Brain microvascular endothelial cell (primary cell): ENCODE results near the gene RUNX1.

ENCODE experiments used
- DNase-seq: peaks from one replicate; pipeline ENCODE4 v3.0.0-alpha.2; 2020
- H3K27ac ChIP-seq: fragments of 250-450 bp; sonication (Bioruptor Pico); 2 replicates; pipeline ENCODE4 v1.5.1; 2020; ENCODE audit warnings: mild to moderate bottlenecking, moderate library complexity
- H3K27me3 ChIP-seq: fragments of 250-450 bp; sonication (Bioruptor Pico); replicated peaks from 2 replicates; pipeline ENCODE4 v1.5.1; 2020; ENCODE audit warnings: mild to moderate bottlenecking
- H3K36me3 ChIP-seq: fragments of 250-450 bp; sonication (Bioruptor Pico); replicated peaks from 2 replicates; pipeline ENCODE4 v1.5.1; 2020; ENCODE audit warnings: mild to moderate bottlenecking
- H3K4me3 ChIP-seq: 2 replicates; pipeline ENCODE4 v1.5.1; 2011; ENCODE audit warnings: low read depth, mild to moderate bottlenecking, control low read depth, low read length, moderate library complexity
- in situ Hi-C: cut with HindIII; loops from 2 replicates; pipeline ENCODE4 v1.10.0; 2017; ENCODE audit warnings: low sequenced_read_pairs, low pct_ligation_motif_present
- TF ChIP-seq, protein P1 (sequence below): IDR thresholded peaks from 2 replicates; pipeline ENCODE4 v1.5.1; 2011; ENCODE audit warnings: low read depth, mild to moderate bottlenecking, moderate library complexity, low read length, control low read depth, inconsistent platforms; ENCODE audit errors: missing control alignments

Gene RUNX1

DNA sequence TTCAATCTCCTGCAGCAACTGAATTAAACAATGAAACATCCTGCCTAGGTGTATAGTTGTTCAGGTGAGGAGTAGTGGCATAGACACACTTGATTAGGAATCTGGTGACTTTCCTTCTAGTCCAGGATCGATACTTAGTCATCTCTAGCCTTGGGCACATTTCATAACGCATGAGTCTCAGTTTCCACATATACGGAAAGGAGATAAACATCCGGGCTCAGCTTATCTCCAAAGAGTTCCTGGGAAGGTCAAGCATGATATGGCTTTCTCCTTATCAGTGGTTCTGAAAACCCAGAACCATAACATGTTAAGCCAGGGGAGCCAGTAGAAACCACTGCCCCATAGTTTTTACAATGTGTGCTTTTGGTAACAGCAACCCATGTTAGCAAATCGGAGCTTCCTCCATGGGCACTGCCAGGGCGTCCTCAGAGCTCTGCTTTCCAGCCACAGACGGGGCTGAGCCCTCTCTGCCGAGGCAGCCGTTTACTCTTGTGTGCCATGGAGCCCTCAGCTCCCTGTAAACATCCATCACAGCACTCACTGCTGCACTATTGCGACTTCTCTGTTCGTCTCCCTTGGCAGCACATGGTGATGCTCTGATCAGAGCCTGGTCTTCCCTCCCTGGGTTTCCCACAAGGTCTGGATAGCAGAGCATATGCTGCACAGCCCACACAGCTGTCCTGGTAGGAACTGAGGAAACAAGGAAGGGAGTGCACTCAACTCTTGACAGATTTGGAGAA is 34.6 kb downstream of the RUNX1 start:
- Histone ChIP-seq H3K27ac (no peak overlapping the region), H3K4me3 (no peak overlapping the region), H3K36me3 (no peaks in the 10 kb centered on the region), H3K27me3 (no peaks in the 10 kb centered on the region)
- in situ Hi-C loops, result no loop called here
- TF ChIP-seq, protein P1, sequence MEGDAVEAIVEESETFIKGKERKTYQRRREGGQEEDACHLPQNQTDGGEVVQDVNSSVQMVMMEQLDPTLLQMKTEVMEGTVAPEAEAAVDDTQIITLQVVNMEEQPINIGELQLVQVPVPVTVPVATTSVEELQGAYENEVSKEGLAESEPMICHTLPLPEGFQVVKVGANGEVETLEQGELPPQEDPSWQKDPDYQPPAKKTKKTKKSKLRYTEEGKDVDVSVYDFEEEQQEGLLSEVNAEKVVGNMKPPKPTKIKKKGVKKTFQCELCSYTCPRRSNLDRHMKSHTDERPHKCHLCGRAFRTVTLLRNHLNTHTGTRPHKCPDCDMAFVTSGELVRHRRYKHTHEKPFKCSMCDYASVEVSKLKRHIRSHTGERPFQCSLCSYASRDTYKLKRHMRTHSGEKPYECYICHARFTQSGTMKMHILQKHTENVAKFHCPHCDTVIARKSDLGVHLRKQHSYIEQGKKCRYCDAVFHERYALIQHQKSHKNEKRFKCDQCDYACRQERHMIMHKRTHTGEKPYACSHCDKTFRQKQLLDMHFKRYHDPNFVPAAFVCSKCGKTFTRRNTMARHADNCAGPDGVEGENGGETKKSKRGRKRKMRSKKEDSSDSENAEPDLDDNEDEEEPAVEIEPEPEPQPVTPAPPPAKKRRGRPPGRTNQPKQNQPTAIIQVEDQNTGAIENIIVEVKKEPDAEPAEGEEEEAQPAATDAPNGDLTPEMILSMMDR, result no peak
- no peak for DNase-seq

DNA sequence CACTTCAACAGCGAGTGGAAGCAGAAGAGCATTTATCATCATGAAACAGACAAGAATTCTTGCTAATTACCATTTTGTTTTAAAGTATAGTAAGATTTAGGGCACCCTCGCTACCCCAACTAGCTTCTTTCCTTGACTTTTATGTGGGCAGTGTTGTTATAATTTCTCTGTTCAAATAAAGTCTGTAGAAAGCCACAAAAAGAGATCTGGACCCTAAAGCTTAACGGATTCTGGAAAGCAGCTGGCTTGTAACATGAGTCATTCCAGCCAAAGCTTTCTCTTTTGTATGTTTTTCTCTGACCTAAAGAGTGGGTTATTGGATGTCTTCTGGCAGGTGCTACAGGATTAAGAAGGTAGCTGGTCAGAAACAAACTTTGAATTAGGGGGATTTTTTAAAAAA is 37.4 kb downstream of the RUNX1 start:
- no peak overlapping the region for H3K4me3 ChIP-seq
- H3K27me3 ChIP-seq, result no peaks in the 10 kb centered on the region
- no peak overlapping the region for H3K27ac ChIP-seq
- DNase-seq, result no peak
- TF ChIP-seq, protein P1, result no peak
- in situ Hi-C loops, result no loop called here
- H3K36me3 ChIP-seq, result no peaks in the 10 kb centered on the region

DNA sequence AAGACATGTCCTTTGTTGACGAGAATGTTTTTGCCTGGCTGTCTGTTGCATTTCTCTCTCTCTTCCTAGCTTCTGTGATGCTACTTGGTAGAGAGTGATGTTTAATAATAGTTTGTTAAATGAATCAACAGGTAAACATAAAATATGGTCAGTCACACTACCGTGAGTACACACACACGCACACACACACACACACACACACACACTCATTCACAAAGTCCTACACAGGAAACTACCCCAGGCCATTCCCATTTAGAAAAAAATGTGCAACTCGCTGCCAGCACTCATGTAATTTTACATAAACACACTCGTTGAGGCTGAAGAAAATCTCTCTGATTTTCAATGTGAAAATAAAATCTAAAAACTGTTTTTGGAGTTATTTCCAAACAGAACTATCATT is 38.7 kb downstream of the RUNX1 start:
- Histone ChIP-seq H3K27me3 (no peaks in the 10 kb centered on the region), H3K4me3 (no peak overlapping the region), H3K27ac (no peak overlapping the region), H3K36me3 (no peaks in the 10 kb centered on the region)
- TF ChIP-seq, protein P1, result no peak
- in situ Hi-C loops, result no loop called here
- DNase-seq, result no peak

DNA sequence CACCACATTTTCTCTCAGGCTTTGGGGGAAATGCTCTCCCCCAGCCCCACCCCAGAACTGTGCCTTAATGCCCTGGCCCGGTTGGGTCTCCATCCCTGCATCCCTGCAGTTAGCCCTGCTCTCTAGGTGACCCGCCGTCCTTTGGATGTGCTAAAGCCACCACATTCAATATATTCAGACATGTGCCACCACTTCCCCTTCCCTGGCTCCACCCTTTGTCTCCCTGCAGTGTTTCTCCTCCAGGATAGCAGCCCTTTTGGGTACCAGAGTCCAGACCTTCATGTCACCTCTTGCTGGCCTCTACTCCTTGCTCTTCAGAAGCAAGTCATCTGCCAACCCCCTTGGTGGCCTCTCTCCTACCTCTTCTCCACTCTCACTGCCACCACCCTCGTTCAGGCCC is 41.8 kb downstream of the RUNX1 start:
- Histone ChIP-seq H3K4me3 (no peak overlapping the region), H3K27me3 (no peaks in the 10 kb centered on the region), H3K27ac (no peak overlapping the region), H3K36me3 (no peaks in the 10 kb centered on the region)
- in situ Hi-C loops, result no loop called here
- no peak for DNase-seq
- TF ChIP-seq, protein P1, result no peak

DNA sequence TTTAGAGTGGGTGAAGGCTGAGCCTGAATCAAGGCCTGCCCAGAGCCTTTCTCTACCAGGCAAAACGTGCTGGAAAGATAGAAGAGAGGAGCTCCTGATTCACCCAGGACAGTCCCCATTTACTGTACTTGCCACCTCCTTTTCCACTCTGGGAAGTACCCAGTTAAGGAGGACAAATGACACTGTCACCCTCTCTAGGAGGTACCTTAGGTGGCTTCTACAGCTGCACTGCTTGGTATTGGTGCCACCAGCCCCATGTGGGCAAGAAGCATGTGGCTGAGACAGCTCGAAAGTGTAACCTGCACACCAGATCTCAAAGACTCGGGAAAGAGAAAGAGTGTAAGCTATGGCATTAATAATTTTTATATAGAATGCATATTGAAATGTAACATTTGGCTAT is 42.3 kb downstream of the RUNX1 start:
- H3K36me3 ChIP-seq, result no peaks in the 10 kb centered on the region
- H3K4me3 ChIP-seq, result no peak overlapping the region
- TF ChIP-seq, protein P1, result no peak
- no peaks in the 10 kb centered on the region for H3K27me3 ChIP-seq
- DNase-seq, result no peak
- H3K27ac ChIP-seq, result no peak overlapping the region
- in situ Hi-C loops, result no loop called here

DNA sequence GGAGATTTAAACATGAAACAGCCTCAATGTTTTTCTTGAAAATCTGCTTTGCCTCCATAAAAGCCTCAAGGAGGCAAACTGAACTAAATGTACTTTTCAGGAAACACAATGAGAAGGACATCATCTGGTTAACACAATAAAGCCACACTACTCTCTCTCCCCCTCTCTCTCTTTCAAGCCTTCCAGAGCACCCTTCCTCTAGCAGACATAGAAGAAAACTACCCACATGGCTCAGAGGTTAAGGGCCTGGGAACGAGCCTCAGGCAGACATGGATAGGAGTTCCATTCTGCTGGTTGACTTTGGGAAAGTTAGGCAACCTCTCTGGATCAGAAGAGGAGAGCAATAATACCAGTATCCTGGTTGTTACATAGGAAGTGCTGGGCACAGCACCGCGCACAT is 42.9 kb downstream of the RUNX1 start:
- TF ChIP-seq, protein P1, result no peak
- H3K27ac ChIP-seq, result no peak overlapping the region
- DNase-seq, result no peak

More for the DNA sequence above, 42.9 kb downstream of the RUNX1 start:
- Histone ChIP-seq H3K36me3 (no peaks in the 10 kb centered on the region), H3K27me3 (no peaks in the 10 kb centered on the region), H3K4me3 (no peak overlapping the region)
- in situ Hi-C loops, result no loop called here
